Stimulated activated CD4-positive, alpha-beta T cell treated with anti-CD3 and anti-CD28 coated beads, Interleukin-4, amount 100 ng/mL, for 1 hour (primary cell): ENCODE measurements around the gene KCNQ2.

Experiments used
- DNase-seq: peaks from one replicate; pipeline ENCODE4 v3.0.0-alpha.2; 2020

Gene KCNQ2

GRCh38 chr20:63400486-63401210, 71.8 kb downstream of the KCNQ2 start:
- DNase-seq, result no peak

GRCh38 chr20:63399596-63400375, 72.7 kb downstream of the KCNQ2 start:
- no peak for DNase-seq

- no peak for DNase-seq
Observed at GRCh38 chr20:63398744-63399514, 73.5 kb downstream of the KCNQ2 start.

GRCh38 chr20:63397946-63398450, 74.5 kb downstream of the KCNQ2 start:
- no peak for DNase-seq

GRCh38 chr20:63397155-63397843, 75.2 kb downstream of the KCNQ2 start:
- no peak for DNase-seq

GRCh38 chr20:63396300-63396699, 76.2 kb downstream of the KCNQ2 start:
- DNase-seq, result no peak

GRCh38 chr20:63395723-63396122, 76.7 kb downstream of the KCNQ2 start:
- no peak for DNase-seq

- DNase-seq, result no peak
Observed at GRCh38 chr20:63394920-63395455, 77.5 kb downstream of the KCNQ2 start.

GRCh38 chr20:63394069-63394919, 78.2 kb downstream of the KCNQ2 start:
- no peak for DNase-seq

- DNase-seq, result no peak
Observed at GRCh38 chr20:63393566-63393965, 78.9 kb downstream of the KCNQ2 start.

- no peak for DNase-seq
Observed at GRCh38 chr20:63392465-63393365, 79.7 kb downstream of the KCNQ2 start.

- no peak for DNase-seq
Observed at GRCh38 chr20:63387917-63388316, 84.5 kb downstream of the KCNQ2 start.

- no peak for DNase-seq
Observed at GRCh38 chr20:63387393-63387792, 85.1 kb downstream of the KCNQ2 start.

GRCh38 chr20:63386491-63386890, 86.0 kb downstream of the KCNQ2 start:
- no peak for DNase-seq

- DNase-seq, result no peak
Observed at GRCh38 chr20:63385819-63386218, 86.6 kb downstream of the KCNQ2 start.

GRCh38 chr20:63384336-63384735, 88.1 kb downstream of the KCNQ2 start:
- no peak for DNase-seq

GRCh38 chr20:63383556-63383955, 88.9 kb downstream of the KCNQ2 start:
- no peak for DNase-seq

- no peak for DNase-seq
Observed at GRCh38 chr20:63382551-63383300, 89.7 kb downstream of the KCNQ2 start.

GRCh38 chr20:63381781-63382431, 90.5 kb downstream of the KCNQ2 start:
- peak; percentile 47 for DNase-seq
